GM20000 (cell line): ENCODE data around the gene SRPK1.

Experiments
- DNase-seq: peaks from one replicate; pipeline ENCODE4 v3.0.0; 2012; ENCODE audit warnings: low spot score
- TF ChIP-seq, protein P1 (sequence below): IDR thresholded peaks from 2 replicates; pipeline ENCODE4 v1.5.1; 2012; ENCODE audit warnings: mild to moderate bottlenecking, control low read depth; ENCODE audit errors: extremely low read depth, missing control alignments

The SRPK1 gene

DNA sequence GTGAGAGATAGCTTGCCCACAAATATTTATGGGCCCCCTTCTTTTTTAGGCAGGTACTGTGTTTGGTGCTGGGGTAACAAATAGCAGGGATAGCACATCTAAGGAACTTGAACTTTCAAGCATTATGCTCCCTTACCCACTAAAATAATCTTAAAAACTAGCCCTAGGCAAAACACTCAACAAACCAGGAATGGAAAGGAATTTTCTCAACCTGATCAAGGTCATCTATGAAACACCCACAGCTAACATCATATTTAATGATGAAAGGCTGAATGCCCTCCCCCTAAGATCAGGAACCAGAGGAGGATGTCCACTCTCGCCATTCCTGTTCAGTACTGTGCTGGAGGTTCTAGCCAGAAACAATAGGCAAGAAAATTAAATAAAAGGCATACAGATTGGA lies 8.7 kb upstream of the SRPK1 start:
- TF ChIP-seq, protein P1, sequence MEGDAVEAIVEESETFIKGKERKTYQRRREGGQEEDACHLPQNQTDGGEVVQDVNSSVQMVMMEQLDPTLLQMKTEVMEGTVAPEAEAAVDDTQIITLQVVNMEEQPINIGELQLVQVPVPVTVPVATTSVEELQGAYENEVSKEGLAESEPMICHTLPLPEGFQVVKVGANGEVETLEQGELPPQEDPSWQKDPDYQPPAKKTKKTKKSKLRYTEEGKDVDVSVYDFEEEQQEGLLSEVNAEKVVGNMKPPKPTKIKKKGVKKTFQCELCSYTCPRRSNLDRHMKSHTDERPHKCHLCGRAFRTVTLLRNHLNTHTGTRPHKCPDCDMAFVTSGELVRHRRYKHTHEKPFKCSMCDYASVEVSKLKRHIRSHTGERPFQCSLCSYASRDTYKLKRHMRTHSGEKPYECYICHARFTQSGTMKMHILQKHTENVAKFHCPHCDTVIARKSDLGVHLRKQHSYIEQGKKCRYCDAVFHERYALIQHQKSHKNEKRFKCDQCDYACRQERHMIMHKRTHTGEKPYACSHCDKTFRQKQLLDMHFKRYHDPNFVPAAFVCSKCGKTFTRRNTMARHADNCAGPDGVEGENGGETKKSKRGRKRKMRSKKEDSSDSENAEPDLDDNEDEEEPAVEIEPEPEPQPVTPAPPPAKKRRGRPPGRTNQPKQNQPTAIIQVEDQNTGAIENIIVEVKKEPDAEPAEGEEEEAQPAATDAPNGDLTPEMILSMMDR, result no peak
- DNase-seq, result no peak

DNA sequence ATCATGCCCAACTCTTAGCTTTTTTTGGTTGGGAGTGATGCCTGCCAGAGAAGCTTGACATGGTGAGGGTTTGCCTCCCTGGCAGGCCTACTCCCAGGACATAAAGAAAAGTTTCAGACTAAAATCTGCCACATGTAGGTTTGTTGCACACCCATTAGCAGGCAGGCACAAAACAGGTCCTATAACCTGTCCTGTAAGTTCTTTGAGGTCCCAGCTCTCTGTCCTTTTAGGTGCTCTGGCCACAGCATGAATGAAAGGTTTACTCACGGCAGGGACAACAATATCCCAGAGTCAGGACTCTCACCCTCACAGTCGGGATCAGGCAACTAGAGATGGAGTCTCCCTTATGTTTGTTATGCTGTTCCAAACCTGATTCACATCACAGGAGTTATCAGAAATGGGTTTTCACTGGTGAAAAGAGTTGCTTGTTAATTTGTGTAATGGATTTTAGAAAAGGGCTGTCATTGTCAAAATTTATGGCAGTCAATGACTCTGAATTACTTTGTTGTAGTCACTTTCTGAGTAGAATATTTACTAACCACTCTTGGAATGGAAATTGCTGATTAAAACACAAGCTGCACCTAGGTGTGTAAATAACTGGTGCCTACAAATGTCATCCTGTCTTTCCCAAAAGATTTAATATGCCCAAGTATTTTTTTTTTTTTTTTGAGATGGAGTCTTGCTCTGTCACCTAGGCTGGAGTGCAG lies 5.8 kb upstream of the SRPK1 start:
- TF ChIP-seq, protein P1, result no peak
- no peak for DNase-seq

DNA sequence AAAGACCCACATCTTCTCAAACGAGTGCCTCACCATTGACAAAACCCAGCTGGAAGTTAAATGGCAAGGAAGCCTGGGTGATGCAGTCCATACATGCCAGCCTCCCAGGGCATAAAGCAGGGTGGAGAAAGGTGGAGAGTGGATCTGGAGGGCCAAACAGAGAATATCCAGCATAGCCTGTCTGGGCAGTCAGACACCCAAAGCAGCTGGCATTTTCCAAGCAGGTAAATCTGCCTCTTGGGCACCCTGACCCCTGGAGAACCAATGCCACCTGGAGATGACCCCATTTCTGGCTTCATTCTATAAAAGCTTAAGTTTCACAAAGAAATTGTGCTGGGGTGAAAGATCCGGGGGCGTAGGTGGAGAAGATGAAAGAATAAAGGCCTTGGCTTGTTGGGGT lies 5.1 kb upstream of the SRPK1 start:
- TF ChIP-seq, protein P1, result no peak

DNA sequence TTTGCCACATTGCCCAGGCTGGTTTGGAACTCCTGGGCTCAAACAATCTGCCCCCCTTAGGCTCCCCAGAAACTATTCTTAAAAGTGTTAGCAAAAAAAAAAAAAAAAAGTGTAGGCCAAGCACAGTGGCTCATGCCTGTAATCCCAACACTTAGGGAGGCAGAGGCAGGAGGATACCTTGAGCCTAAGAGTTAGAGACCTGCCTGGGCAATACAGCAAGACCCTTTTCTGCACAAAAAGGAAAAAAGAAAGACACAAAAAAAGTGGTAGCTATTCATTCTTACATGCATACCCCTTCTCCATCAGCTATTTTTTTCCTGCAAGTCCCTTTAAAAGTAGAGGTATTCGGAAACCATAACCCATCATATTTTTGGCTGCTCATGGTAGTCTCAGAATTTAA lies 3.2 kb upstream of the SRPK1 start:
- TF ChIP-seq, protein P1, result no peak
- no peak for DNase-seq

More for the DNA sequence above, 5.1 kb upstream of the SRPK1 start:
- no peak for DNase-seq

DNA sequence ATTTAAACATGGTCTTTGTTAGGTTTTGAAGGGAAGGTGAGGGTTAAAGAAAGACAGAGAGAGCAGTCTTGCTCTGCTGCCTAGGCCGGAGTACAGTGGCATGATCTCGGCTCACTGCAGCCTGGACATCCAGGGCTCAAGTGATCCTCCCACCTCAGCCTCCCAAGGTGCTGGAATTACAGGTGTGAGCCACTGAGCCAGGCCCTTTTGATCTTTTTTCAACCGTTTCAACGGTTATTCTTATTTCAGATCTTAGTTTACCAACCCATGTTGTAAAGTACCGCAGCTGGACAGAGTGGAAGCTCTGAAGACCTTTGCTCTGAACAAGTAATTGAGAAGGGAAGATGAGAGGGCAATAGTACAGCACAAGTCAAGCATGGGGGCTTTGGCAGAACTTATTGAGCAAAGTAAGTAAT lies 1.2 kb upstream of the SRPK1 start:
- TF ChIP-seq, protein P1, result no peak
- DNase-seq, result no peak

DNA sequence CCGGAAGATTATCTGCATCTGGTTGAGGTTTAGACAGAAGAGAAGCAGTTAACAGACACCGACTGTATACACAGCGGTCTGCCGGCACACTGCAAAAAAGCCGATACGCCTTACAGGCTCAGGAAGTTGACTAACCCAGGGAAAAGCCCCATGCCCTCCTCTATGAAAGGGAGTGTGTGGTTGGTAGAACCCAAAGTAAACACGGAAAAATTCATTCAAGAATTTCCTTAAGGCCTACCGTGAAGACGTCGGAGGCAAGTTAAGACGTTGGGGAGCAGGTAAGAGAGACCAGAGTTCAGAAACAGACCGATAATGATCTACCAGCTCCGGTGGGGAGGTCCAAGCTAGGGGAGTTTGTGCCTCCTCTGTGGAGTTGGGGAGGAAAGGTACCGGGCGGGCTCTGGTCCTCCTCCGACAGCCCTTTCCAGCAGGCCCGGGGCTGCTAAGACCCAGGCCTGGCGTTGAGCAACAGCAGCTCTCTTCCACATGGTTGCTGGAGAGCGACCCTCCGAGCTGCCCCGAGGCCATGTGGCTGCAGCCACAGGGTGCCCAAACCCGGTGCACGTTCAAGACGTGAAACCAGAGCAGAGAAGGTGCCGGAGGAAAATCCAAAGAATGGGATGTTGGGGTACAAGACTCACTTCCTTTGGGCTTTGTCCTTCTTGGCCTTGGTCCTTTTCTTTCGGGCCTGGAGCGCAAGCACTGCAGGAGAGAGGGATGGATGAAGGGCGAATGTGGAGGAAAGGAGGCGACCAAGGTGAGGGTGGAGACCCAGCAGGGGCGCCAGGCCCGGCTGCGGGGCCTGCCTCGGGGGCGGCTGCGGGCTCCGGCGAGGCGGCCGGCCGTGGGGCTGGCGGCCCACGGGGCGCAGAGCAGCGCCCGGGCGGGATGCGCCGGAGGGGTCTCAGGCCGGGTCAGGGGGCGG lies 809 bp downstream of the SRPK1 start:
- DNase-seq, result no peak
- TF ChIP-seq, protein P1, result no peak
